GM18868 (cell line): Measurements from ENCODE around the gene CCDC80.

ENCODE experiments used
- ATAC-seq: cut with Tn5 transposase; IDR thresholded peaks from one replicate; pipeline ENCODE4 v1.9.1; 2021; ENCODE audit warnings: mild to moderate bottlenecking, moderate library complexity; ENCODE audit not compliant: unreplicated experiment

The CCDC80 gene

DNA sequence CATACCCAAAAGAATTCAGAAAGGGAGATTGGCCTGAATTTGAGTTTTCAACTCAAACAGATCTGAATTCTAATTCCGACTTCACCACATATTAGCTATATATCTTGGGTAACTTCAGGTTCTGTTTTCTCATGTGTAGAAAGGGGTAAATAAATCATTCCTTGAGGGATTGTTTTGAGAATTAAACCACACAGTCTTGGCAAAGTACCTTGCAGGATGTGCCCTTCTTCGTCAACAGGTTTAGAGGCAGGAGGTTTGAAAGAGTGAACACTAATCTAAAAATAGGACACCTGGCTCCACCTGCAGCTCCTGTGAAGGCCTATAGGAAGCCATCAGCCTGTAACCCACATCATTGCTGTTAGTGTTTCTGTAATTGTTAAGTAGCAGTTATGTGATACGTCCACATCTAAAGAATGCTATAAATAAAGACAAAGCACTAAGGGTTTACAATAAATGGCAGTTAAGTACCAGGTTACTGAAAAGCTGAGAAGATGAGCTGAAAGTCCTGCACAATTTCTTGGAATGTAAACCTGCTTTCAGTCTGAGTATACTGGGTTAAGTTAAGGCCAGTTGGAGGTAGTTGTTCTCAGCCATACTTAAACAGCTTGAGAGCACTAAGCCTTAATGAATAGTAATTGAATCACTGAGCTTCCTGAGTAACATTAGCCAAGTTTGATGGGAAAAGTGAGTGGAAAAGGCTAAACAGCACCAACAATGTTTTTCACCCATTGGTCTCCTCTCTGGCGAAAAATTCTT is 6.0 kb downstream of the CCDC80 start:
- no peak for ATAC-seq

DNA sequence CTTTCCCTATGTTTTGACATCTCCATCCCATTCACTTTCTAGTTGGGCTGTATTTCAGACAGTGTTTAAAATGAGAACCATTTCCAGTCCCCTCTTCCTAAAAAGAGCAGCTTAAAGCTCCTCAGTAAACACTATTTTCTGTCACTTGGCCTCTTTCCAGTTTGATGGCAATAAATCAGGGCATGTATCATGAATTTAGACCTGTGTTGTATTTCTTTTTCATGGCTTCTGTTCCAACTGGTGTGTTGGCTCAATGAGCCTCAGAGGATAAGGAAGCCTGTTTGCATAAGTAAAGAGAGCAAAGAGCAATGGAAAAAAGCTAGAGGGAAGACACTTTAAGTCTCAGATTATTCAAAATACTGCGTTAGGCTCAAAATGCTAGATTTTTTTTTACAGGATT is 7.2 kb downstream of the CCDC80 start:
- ATAC-seq: no peak

DNA sequence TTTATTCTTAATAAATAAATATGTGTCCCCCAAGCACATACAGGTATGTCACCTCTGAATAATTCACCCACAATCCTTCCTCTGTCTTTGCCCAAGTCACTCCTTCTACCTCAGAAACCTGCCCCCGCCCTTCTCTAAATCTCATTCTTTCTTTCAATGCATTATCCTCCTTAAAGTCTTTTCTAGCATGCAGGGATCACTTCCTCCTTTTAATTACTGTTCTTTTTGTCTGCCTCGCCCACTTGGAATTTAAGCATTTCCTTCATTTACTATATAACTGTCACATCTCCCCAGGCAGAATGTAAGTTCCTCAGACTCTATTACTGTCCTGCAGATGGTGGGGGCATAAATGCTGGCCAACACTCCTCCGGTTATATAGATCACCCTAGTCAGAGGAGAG is 7.8 kb downstream of the CCDC80 start:
- ATAC-seq: no peak

DNA sequence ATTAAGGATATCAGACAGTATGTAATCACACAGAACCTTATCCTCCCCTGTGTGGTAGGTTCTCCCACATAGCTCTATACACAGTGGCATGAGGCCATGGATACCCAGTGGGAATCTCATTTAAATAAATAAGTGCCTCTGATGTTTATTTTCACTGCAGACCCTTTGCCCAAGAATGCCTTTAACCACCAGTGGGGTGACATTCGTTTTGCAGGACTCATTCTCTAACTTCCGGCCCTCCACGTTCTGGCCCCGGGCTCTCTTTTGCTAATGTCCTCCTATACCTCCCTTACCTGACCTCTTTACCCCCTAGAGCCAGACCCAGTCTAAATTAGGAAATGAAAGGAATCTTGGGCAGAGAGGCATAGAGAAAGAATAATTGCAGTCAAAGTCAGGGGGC is 8.3 kb downstream of the CCDC80 start:
- no peak for ATAC-seq

DNA sequence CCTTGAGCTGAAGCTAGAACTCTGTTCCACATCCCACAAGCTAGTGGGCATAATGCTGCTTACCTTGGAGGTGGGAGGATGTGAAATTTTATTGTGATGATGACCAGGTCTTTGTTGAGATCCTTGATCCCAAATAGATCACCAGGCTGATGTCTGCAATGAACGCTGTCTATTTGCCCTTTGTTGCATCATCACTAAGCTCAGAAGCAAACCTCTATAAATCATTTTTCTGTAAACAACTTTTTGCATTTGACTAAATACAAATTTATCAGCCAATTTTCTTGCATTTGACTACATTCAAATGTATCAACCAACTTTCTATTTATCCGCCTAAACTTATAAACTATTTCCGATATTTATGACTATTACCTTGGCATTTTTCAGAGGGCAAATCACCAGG is 9.7 kb downstream of the CCDC80 start:
- ATAC-seq: no peak

DNA sequence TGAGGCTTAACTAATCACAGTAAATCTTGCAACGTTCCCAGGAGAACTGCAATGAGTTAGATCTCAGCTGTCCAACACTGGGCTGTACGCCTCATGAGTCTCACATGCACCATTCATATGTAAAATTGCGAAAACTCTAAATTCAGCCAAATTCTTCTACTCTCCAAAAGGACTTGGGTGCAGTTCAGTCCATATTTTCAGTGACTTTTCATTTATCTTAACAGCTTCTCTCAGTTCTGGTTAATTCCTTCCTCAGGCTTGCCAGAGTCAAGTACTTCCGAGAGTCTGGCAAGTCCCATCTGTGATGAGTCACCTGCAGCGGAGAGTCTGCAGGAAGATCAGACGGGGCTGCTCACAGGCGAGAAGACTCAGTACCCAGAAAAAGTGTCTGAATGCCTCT is 11.5 kb downstream of the CCDC80 start:
- ATAC-seq: no peak

DNA sequence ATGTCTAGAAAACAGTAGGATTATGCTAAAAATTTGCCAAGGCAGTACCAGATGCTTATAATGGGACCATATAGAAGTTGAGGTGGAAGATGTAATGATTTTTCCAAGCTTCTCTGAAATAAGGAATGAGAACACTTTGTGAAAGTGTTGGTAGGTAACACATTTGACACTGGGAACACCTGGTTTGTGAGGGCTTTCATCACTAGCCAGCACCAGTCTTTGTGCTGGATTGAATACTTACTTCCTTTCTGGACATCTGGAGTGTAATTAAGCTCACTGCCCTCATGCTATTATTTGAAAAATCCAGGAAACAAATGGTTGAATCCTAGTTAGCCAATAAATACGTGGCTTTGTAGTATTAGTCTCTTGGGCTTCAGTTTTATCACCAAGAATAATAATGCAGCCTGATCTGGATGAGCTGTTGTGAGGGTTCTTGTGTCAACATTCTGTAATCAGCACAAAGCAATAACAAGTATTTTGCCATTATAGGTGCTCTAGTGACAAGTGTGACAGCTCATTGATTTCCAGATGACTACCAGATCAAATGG is 12.9 kb downstream of the CCDC80 start:
- ATAC-seq: no peak

DNA sequence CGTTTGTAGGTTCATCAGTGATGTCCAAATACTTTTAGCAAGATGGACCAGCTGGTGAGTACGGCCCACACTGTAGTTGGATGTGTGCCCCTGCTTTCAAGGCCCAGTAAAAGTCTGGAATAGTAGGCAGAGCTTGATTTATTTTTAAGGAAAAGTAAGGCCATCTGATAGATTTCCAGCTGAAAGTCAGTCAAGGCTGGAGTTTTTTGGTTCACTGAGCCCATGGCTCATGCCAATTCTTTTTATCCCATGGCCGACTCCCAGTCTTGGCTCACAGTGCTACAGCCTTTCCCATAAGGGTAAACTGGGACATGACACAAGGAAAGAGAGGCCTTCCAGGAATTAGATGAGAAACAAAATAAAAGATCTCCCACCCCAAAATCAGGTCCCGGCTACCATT is 13.5 kb downstream of the CCDC80 start:
- no peak for ATAC-seq

DNA sequence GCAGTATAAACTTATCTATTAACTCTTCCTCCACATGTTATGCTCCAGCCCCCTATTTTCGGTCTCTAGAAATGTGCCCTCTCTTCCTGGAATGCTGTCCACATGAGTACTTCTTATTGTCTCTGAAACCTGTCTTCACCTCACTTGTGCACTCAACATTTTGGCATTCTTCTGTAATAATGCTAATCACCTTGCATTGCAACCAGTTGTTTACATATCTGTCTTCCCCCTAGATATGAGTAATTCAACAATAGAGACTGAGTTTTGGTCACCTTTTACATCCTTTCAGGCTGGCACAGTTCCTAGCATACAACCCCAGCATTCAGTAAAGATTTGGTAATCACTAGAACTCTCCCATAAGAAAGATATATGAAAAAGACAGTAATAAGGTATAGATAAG is 17.2 kb downstream of the CCDC80 start:
- no peak for ATAC-seq

DNA sequence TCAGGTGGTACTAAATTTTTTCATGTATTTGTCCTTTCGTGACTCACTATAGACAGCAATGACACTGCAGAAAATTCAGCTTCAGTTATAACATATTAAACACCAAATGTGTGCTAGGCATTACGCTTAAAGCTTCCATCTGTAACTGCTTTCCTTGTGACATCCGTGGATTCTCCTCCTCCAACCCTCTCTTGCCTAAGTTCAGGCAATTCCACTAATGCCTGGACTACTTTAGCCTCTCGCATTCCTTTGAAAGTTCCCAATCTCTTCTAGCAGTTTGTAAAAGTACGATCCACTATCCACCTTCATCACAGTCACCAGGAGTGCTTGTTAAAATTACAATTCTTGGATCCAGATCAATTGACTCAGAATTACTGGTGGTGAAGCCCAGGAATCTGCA is 17.7 kb downstream of the CCDC80 start:
- no peak for ATAC-seq

DNA sequence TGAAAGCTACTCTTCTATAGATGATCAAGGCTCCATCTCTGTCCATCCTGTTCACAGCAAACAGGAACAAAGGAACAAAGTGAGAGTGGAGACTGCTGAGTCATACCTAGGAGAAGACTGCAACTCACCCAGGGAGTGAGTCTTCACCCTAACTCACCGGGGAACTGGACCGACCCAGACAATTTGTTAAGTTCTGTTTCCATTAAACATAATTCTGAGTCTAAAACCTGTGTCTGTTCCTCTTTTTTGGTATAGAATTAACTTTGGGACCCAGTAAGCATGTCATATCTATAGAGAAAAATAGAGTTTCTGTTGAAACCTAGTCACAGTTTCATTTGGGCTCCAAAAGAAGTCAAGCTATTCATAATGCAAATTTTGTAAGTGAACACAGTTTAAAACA is 21.6 kb downstream of the CCDC80 start:
- ATAC-seq: no peak

DNA sequence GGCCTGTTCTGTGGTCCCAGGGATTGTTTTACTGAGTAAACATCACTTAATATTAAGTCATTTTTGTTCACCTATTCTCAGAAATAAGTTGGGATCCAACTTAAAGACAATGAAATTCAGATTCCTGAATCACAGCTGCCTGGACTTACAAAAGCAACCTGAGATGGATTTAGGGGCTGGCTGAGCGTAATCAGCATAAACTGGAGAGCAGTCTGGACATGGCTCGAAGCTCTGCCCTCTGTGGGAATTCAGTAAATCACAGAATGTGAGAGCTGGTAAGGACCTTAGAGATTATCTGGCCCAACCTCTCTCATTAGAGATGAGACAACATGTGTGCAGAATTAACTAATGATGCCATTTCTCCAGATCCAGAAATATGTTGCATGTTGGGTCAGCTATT is 23.7 kb downstream of the CCDC80 start:
- no peak for ATAC-seq

DNA sequence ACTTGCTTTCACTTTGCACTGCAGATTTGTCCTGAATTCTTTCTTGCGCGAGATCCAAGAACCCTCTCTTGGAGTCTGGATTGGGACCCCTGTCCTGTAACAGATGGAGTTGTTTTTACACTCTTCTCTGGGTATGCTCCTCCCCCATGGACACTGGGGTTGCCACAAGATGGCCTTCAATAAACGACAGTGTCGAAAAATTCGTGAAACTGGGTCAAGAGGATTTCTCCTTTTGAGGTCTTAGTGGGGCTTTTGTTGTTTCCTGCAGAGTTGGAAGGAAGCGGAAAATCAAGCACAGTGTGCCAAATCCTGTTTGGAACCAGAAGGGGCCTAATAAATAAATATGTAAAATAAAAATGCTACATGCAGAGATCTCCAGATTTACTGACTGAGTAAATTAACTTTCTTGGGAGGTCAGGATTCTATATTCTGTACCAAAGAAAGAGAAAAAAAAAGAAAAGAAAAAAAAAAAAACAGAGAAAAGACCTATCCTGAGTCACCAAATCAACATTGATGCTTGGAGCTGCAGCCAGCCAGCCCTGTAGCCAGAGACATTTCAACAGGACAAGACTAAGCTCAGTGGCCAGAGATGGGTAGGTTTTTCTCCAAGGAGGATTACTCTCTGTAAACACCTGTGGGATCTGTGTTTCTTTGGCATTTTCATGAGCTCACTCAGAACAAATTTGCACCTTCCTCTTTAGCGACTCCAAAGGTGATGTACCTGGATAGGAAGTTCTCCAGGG is 24.8 kb downstream of the CCDC80 start:
- ATAC-seq: no peak

DNA sequence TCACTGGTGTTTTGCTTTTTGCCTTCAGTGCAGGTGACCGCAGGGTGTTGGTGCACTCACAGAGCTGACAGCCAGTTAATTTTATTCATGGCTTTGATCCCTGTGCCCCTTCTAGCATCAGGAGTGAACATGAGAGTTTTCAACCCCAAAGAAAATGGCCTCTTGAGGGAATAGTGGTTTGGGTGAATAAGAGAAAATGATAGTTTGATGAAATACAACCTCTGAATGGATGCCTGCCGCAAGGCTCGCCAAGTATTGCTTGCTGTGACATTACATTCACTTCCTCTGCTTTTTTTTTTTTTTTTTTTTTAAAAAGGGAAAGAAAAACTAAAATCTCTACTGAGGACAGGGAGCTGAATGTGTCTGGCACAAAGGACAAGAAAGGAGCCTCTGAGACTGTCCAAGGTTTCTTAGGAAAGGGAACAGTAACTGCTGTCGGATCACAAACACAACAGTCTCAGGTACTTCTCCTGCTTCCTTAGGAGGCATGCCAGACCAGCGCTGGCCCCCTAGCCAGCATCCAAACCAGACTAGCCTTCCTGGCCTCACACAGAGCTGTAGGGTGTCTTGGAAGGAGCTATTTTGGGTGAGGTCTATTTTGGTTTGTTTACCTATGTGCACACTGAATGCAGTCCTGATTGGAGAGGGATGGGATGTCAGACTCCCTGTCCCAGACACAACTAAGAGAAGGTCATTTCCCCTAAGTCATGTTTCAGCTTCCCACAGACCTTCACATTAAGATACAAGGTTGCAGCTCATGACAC is 29.0 kb downstream of the CCDC80 start:
- ATAC-seq: no peak

DNA sequence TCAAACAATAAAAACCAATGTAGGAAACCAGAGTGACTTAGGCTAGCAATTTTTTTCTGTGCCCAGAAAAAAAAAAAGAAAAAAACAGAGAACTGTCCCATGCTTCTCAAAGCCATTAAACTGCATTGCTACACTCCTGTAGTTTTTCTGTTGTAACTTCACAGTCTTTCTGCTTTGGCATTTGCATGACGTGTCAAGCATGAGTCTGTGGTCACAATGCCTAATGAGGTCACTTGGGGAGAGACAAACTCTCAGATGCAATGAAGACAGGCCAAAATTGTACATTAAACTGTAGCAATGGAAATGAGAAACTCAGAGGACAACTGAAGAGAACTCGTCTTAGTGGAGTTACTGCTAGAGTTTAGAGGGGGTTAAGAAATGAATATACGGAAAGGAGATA is 30.8 kb downstream of the CCDC80 start:
- ATAC-seq: no peak

DNA sequence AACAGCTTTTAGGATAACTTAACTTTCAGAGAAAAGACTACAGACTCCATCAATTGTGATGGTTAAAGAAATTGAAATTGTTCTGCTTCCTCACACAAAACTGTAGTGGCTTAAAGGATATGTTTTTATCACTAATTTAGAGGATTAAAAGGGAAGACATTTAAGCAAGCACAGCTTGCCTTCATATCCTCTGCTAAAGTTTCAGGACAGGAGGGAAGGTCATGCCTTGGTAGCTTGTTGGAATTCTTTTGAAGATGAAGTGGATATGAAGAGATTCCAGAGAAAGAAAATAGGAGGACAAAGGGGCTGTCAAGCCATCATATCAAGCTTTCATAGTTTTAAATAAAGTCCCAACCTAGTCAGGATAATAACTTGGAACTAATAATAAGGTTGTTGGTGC is 33.1 kb downstream of the CCDC80 start:
- ATAC-seq: no peak

DNA sequence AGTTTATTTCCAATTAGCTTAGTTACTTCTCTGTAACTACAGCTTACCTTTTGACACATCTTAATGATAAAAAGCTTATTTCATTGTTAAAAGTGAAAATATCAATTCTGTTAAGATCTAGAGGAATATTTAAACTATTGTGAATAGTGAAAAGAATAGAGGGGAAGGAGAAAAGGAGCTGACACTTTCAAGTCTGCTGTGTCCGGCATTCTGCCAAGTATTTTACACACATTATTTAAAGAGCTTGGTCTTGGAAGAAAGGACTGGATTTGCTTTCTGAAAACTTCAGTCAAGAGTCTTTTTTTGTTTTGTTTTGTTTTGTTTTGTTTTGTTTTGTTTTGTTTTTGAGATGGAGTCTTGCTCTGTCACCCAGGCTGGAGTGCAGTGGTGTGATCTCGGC is 34.8 kb downstream of the CCDC80 start:
- ATAC-seq: no peak

DNA sequence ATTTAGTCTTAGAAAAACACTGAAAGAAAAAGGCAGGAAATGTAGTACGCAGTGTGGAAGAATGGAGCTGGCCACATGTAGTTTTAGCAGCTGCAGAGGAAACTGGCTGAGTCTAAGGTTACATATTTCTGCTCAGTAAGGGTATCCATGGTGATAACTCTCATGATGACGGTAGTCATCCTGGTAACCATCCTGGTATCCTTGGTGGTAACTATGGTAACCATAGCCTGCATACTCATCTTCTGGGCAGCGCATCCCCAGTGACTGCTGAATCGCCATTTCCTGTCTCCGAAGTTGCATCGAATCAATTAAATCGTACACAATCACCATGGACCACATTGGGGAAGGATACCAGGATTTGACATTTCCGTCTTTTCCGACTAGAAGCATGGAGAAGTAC is 35.7 kb downstream of the CCDC80 start:
- ATAC-seq: no peak

DNA sequence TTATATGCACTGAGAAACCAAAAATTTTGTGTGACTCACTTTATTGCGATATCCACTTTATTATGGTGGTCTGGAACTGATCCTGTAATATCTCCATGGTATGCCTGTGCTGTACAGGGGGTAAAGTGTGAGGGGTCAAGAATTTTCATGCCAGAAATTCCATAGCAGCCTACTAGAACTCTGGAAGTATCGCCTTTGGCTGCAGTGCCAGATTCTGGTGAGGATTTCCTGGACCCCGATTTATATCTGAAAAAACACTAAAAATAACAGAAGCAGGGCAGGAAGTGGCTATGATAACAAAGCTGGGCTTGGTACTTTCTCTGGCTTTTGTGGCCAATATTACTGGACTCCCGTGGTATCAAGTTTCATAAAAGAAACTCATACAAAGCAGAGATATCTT is 36.4 kb downstream of the CCDC80 start:
- no peak for ATAC-seq

DNA sequence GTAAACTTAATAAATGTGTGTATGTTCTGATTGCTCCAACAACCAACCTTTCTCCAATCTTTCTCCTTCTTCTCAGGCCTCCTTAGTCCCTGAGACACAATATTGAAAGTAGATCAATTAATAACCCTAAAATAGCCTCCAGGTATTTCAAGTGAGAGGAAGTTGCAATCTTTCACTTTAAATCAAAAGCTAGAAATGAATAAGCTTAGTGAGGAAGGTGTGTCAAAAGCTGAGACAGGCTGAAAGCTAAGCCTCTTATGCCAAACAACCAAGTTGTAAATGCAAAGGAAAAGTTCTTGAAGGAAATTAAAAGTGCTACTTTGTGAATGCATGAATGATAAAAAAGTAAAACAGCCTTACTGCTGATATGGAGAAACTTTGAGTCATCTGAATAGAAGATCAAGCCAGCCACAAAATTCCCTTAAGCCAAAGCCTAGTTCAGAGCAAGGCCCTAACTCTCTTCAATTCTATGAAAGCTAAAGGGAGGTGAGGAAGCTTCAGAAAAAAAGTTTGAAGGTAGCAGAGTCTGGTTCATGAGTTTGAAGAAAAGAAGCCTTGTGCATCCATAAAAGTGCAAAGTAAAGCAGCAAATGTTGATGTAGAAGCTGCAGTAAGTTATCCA is 38.6 kb downstream of the CCDC80 start:
- ATAC-seq: peak; percentile 83

DNA sequence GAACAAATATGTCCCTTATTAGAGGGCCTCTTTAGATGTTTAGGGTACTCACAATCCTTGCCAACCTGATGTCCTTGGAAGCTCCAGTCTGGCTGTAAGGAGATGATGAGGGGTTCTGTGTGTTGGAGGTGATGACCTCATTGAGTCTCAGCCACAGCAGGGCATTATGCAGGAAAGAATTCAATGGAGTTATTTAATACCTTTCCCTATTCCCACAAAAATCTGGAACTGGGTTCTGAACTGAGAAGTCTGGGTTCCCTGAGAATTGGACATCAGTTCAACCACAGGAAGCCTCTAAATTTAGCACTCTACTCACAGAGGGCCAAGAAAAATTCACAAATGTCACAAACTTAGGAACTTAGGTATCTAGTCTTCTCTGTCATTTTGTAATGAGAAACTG is 42.2 kb downstream of the CCDC80 start:
- no peak for ATAC-seq
